GM23248 (cell line): Measurements from ENCODE around the gene MLLT6. TPM values are rescaled to one million over a fixed set of nuclear protein-coding genes. Genes with fewer than 3 reads are reported as not detected.

ENCODE experiments used
- DNase-seq: peaks from one replicate; pipeline ENCODE4 v3.0.0-alpha.2; 2015
- H2AFZ ChIP-seq: fragments of 200-600 bp; sonication (generic); 2 replicates; pipeline ENCODE4 v1.6.1; 2016; ENCODE audit warnings: antibody characterized with exemption
- H3F3A ChIP-seq: fragments of 200-600 bp; sonication (generic); 2 replicates; pipeline ENCODE4 v1.6.1; 2016; ENCODE audit warnings: mild to moderate bottlenecking, antibody characterized with exemption, mixed run types; ENCODE audit not compliant: insufficient read depth
- H3K27ac ChIP-seq: fragments of 200-600 bp; sonication (generic); 2 replicates; pipeline ENCODE4 v1.5.1; 2016; ENCODE audit warnings: mild to moderate bottlenecking
- H3K27me3 ChIP-seq: fragments of 200-600 bp; sonication (generic); replicated peaks from 2 replicates; pipeline ENCODE4 v1.6.1; 2016; ENCODE audit warnings: mild to moderate bottlenecking; ENCODE audit not compliant: insufficient read depth
- H3K36me3 ChIP-seq: fragments of 200-600 bp; sonication (generic); 2 replicates; pipeline ENCODE4 v1.6.1; 2016; ENCODE audit warnings: low read depth, mild to moderate bottlenecking
- H3K4me1 ChIP-seq: fragments of 200-600 bp; sonication (generic); 2 replicates; pipeline ENCODE4 v1.6.1; 2016; ENCODE audit warnings: mild to moderate bottlenecking; ENCODE audit not compliant: insufficient read depth
- H3K4me2 ChIP-seq: fragments of 200-600 bp; sonication (generic); one replicate; pipeline ENCODE4 v1.6.1; 2016; ENCODE audit warnings: mild to moderate bottlenecking; ENCODE audit not compliant: unreplicated experiment
- H3K4me3 ChIP-seq: fragments of 200-600 bp; sonication (generic); 2 replicates; pipeline ENCODE4 v1.5.1; 2016; ENCODE audit warnings: mild to moderate bottlenecking
- H3K79me2 ChIP-seq: fragments of 200-600 bp; sonication (generic); 2 replicates; pipeline ENCODE4 v1.6.1; 2016; ENCODE audit warnings: mild to moderate bottlenecking; ENCODE audit not compliant: insufficient read depth
- H3K9ac ChIP-seq: fragments of 200-600 bp; sonication (generic); 2 replicates; pipeline ENCODE4 v1.6.1; 2016; ENCODE audit warnings: mild to moderate bottlenecking
- H3K9me2 ChIP-seq: fragments of 200-600 bp; sonication (generic); 2 replicates; pipeline ENCODE4 v1.6.1; 2016; ENCODE audit warnings: mixed run types, mild to moderate bottlenecking, moderate library complexity; ENCODE audit not compliant: insufficient read depth
- H3K9me3 ChIP-seq: fragments of 200-600 bp; sonication (generic); one replicate; pipeline ENCODE4 v1.6.1; 2017; ENCODE audit warnings: low read depth
- H4K20me1 ChIP-seq: fragments of 200-600 bp; sonication (generic); 2 replicates; pipeline ENCODE4 v1.6.0; 2016; ENCODE audit not compliant: insufficient read depth
- EZH2 ChIP-seq: fragments of 200-600 bp; sonication (generic); IDR thresholded peaks from 2 replicates; pipeline ENCODE4 v1.6.1; 2018; ENCODE audit warnings: antibody characterized with exemption, mild to moderate bottlenecking; ENCODE audit not compliant: insufficient read depth, poor library complexity, severe bottlenecking
- EZH2phosphoT487 ChIP-seq: fragments of 200-600 bp; sonication (generic); IDR thresholded peaks from 2 replicates; pipeline ENCODE4 v1.6.1; 2018; ENCODE audit warnings: antibody characterized with exemption, moderate library complexity, mild to moderate bottlenecking, low read depth; ENCODE audit not compliant: insufficient read depth
- WGBS, 2 experiments: methylation state at CpG; one replicate each; pipeline ENCODE4 v1.1.6; 2015 to 2017; ENCODE audit warnings: low lambda C conversion rate in 2 of 2, low coverage in 1 of 2; ENCODE audit errors: missing lambda C conversion rate in 2 of 2; 5-methylcytosine and 5-hydroxymethylcytosine counted together
- in situ Hi-C: fragments of 300-500 bp; cut with MboI; formaldehyde crosslinking; loops from 2 replicates; pipeline ENCODE4 v1.15.0; 2020
- polyA plus RNA-seq: library from polyadenylated mRNA; unstranded; fragments of >200 nt; fragmentation: Nextera tagmentation; extraction: Ambion mirVana; gene quantifications from 2 replicates; pipeline ENCODE4 v1.2.1, GENCODE V29; 2016
- total RNA-seq: library from RNA; depleted of rRNA; stranded (reverse); fragments of >200 nt; shearing (Covaris generic); gene quantifications from 2 replicates; pipeline ENCODE4 v1.2.3, GENCODE V29; 2014

MLLT6 gene
- total and polyA plus RNA-seq, 2 experiments from 2014 or later, result 3.1 to 18.9 TPM

DNA sequence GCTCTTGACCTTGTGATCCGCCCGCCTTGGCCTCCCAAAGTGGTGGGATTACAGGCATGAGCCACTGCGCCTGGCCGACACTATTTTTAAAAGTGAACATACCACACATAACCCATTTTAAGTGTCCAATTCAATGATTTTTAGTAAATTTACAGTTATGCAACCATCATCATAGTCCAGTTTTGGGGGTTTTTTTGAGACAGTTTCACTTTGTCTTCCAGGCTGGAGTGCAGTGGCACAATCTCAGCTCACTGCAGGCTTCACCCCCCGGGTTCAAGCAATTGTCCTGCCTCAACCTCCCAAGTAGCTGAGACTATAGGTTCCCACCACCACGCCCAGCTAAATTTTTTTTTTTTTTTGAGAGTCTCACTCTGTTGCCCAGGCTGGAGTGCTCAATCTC is 27.3 kb upstream of the MLLT6 start:
- Histone ChIP-seq H3K79me2 (no peaks in the 10 kb centered on the region), H3K4me3 (no peak overlapping the region), H3K9me3 (no peaks in the 10 kb centered on the region), H3K27ac (no peak overlapping the region), H3K4me1 (0 out of 2 replicates have a peak, but pooled peaks cover 3% of the 10 kb centered on the region), H3K27me3 (no peaks in the 10 kb centered on the region), H3K4me2 (no peak overlapping the region), H3K9ac (no peak overlapping the region), H4K20me1 (no peaks in the 10 kb centered on the region), H3F3A (peaks cover 11% of the 10 kb centered on the region; the same call in 1 of the 2 replicates), H3K9me2 (no peaks in the 10 kb centered on the region), H3K36me3 (no peaks in the 10 kb centered on the region), H2AFZ (no peak overlapping the region)
- no peak for DNase-seq
- TF ChIP-seq EZH2phosphoT487 (no peak), EZH2 (no peak)
- in situ Hi-C loops, result no loop called here
- WGBS, 2 experiments, result 85 to 89% methylated on average over 6 of the region's 6 CpGs

DNA sequence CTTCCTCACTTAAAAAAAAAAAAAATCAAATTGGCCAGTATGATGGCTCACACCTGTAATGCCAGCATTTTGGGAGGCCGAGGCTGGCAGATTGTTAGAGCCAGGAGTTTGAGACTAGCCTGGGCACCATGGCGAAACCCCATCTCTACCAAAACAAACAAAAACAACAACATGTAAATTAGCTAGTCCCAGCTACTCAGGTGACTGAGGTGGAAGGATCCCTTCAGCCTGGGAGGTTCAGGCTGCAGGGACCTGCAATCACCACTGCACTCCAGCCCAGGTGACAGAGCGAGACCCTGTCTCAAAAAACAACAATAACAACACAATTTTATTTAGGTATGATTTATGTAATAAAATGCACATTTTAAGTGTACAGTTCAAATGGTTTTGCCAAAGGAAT is 24.0 kb upstream of the MLLT6 start:
- Histone ChIP-seq H3F3A (peaks cover 5% of the 10 kb centered on the region; the same call in 1 of the 2 replicates), H3K27me3 (no peaks in the 10 kb centered on the region), H3K79me2 (no peaks in the 10 kb centered on the region), H3K4me1 (0 out of 2 replicates have a peak, but pooled peaks cover 3% of the 10 kb centered on the region), H3K9me3 (no peaks in the 10 kb centered on the region), H3K4me3 (no peak overlapping the region), H4K20me1 (no peaks in the 10 kb centered on the region), H2AFZ (no peak overlapping the region), H3K9ac (no peak overlapping the region), H3K27ac (no peak overlapping the region), H3K36me3 (no peaks in the 10 kb centered on the region), H3K4me2 (no peak overlapping the region), H3K9me2 (no peaks in the 10 kb centered on the region)
- 77 to 86% methylated on average over 3 of the region's 3 CpGs for WGBS, 2 experiments
- no peak for DNase-seq
- no peak for TF ChIP-seq EZH2phosphoT487
- TF ChIP-seq EZH2, result no peak
- in situ Hi-C loops, result no loop called here

DNA sequence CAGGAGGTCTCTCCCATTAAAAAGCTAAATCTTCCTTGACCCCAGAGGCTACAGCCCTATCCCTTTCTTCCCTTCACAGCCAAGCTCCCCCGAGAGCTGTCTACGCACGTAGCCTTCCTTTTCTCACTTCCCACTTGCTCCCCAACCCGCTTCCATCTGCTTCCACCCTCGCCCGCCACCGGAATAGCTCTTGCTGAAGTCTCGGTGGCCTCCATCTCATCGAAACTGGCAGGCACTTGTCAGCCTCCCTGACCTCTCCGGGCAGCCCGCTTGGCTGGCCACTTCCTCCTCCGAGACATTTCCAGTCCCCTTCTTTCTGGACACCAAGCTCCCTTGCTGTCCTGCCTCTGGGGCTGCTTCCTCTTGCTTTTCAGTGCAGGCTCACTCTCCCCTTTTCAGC is 19.6 kb upstream of the MLLT6 start:
- no peak overlapping the region for H3K9ac ChIP-seq
- no peaks in the 10 kb centered on the region for H4K20me1 ChIP-seq
- no peaks in the 10 kb centered on the region for H3K9me3 ChIP-seq
- H3K27me3 ChIP-seq, result no peaks in the 10 kb centered on the region
- no peaks in the 10 kb centered on the region for H3K36me3 ChIP-seq
- no peak overlapping the region for H3K4me2 ChIP-seq
- no peaks in the 10 kb centered on the region for H3K79me2 ChIP-seq
- 0 out of 2 replicates have a peak, but pooled peaks cover 5% of the 10 kb centered on the region for H3F3A ChIP-seq
- H3K4me1 ChIP-seq, result peaks cover 11% of the 10 kb centered on the region
- H3K4me3 ChIP-seq, result no peak overlapping the region
- no peak overlapping the region for H2AFZ ChIP-seq
- WGBS, 2 experiments, result 90 to 92% methylated on average over 12 of the region's 12 CpGs
- TF ChIP-seq EZH2 (no peak), EZH2phosphoT487 (no peak)
- DNase-seq, result no peak
- no peaks in the 10 kb centered on the region for H3K9me2 ChIP-seq
- no peak overlapping the region for H3K27ac ChIP-seq
- in situ Hi-C loops, result no loop called here

DNA sequence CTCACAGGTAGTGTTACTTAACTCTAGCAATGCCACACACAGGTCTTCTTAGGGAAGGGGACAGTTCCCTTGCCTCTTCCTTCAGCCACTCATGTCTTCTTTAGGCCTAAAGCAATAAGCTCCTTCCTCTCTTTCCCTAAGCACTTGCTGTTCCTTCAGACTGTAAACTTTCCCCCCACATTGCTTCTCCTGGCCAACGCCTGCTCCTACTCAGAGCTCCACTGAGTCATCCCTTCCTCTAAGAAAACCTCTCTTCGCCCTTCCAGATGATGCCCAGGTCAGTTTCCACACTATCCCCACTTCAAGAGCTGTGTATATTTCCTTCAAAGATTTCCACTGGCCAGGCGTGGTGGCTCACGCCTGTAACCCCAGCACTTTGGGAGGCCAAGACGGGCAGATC is 17.8 kb upstream of the MLLT6 start:
- peaks cover 11% of the 10 kb centered on the region for H3K4me1 ChIP-seq
- H3K4me2 ChIP-seq, result no peak overlapping the region
- peak; percentile 87 for DNase-seq
- H4K20me1 ChIP-seq, result no peaks in the 10 kb centered on the region
- H3K27me3 ChIP-seq, result no peaks in the 10 kb centered on the region
- H3F3A ChIP-seq, result 0 out of 2 replicates have a peak, but pooled peaks cover 5% of the 10 kb centered on the region
- no peak overlapping the region for H3K27ac ChIP-seq
- H3K79me2 ChIP-seq, result no peaks in the 10 kb centered on the region
- in situ Hi-C loops, result no loop called here
- no peaks in the 10 kb centered on the region for H3K9me3 ChIP-seq
- H3K4me3 ChIP-seq, result no peak overlapping the region
- H3K9ac ChIP-seq, result no peak overlapping the region
- H3K9me2 ChIP-seq, result no peaks in the 10 kb centered on the region
- no peak overlapping the region for H2AFZ ChIP-seq
- WGBS, 2 experiments, result 62% methylated on average over 5 of the region's 5 CpGs
- H3K36me3 ChIP-seq, result no peaks in the 10 kb centered on the region
- TF ChIP-seq EZH2phosphoT487 (no peak), EZH2 (no peak)

DNA sequence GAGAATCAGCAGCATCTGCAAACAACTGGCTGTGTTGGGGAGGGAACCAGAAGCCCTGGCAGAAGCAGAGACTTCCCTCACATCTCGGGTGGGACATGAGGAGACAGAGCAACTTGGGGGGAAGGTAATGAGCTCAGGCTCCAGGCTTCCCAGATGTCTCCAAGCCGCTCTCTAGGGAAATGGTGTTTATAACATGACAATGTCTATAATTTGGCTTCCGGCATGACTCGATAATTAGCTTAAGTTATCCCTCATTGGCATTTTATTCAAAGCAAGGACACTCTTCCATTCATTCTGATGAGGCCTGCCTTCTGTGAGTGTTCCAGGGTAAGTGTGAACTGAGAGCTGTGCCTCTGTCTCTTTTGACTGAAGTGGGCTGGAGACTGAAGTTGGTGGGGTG is 14.7 kb upstream of the MLLT6 start:
- no peak overlapping the region for H3K9ac ChIP-seq
- DNase-seq, result no peak
- no peak overlapping the region for H3K4me2 ChIP-seq
- TF ChIP-seq EZH2phosphoT487, result no peak
- no peak for TF ChIP-seq EZH2
- no peaks in the 10 kb centered on the region for H3K27me3 ChIP-seq
- WGBS, 2 experiments, result 68 to 70% methylated on average over 4 of the region's 4 CpGs
- no peak overlapping the region for H3K4me3 ChIP-seq
- no peak overlapping the region for H3K27ac ChIP-seq
- 0 out of 2 replicates have a peak, but pooled peaks cover 5% of the 10 kb centered on the region for H3F3A ChIP-seq
- peaks cover 20% of the 10 kb centered on the region for H3K4me1 ChIP-seq
- no peaks in the 10 kb centered on the region for H4K20me1 ChIP-seq
- H3K79me2 ChIP-seq, result no peaks in the 10 kb centered on the region
- H3K9me3 ChIP-seq, result no peaks in the 10 kb centered on the region
- in situ Hi-C loops, result no loop called here
- no peak overlapping the region for H2AFZ ChIP-seq
- no peaks in the 10 kb centered on the region for H3K9me2 ChIP-seq
- no peaks in the 10 kb centered on the region for H3K36me3 ChIP-seq
